AG20443 (cell line): ENCODE results near the gene ELOF1.

Source experiments
- DNase-seq: peaks from one replicate; pipeline ENCODE4 v3.0.0; 2012; ENCODE audit warnings: low spot score, mixed read lengths

ELOF1 gene

DNA sequence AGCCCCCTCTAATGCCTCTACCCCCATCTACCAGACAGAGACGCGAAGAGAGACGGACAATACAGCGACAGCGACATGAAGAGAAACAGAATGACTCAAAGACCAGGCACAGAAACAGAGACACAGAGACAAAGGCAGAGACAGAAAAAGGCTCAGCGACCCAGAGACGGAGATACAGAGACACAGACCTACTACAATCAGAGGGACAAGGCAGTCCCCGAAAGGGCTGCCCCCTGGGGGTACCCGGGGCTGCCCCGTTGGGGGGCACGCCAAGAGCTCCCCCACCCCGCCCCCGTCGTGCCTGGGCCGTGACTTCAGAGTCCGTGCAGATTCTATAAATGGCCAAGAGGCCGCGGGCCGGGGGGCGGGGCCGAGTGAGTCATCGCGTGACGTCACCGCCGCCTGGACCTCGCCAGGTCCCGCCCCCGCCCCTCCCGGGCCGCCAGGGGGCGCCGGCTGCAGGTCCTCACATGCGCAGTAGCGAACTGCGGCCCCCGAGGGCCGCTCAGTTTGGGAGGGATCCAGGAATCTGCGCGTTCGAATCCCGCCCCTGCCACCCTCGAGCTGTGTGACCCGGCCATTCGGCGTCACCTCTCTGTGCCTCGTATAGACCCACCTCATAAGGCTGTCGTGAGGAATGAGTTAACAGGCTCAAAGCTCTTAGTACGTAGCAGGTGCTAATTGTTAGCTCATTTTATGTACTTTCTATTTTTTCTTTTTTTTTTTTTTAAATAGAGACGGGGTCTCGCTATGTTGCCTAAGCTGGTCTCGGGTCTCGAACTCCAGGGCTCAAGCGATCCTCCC lies 23.0 kb downstream of the ELOF1 start:
- peak; percentile 99 for DNase-seq

DNA sequence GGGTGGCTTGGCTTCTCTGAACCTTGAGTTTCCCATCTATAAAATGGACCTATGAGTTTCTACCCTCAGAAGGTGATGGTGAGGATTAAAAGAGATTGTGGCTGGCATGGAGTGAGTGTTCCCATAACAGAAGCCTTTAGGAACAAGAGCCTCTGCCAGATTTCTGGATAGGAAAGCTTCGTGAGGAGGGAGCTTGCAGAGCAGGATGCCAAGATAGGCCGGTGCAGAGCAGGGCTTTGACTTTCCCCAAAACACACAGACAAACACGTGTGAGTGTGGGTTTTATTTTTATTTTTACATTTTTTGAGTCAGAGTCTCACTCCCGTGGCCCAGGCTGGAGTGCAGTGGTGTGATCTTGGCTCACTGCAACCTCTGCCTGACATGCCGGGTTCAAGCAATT lies 24.1 kb downstream of the ELOF1 start:
- DNase-seq: no peak

GRCh38 chr19:11534538-11534937 lies 24.5 kb downstream of the ELOF1 start:
- DNase-seq: no peak

- DNase-seq: peak; percentile 58
These were observed 28.6 kb downstream of the ELOF1 start for GRCh38 chr19:11530432-11530831.

GRCh38 chr19:11528551-11529341 lies 30.3 kb downstream of the ELOF1 start, which contains the start of gene ECSIT:
Gene ECSIT (minus strand): TSS chr19:11529134. CDS start chr19:11519170, 9,964 bp downstream.
- DNase-seq: peak; percentile 97

- DNase-seq: no peak
These were observed 39.9 kb downstream of the ELOF1 start for GRCh38 chr19:11519138-11519537.

DNA sequence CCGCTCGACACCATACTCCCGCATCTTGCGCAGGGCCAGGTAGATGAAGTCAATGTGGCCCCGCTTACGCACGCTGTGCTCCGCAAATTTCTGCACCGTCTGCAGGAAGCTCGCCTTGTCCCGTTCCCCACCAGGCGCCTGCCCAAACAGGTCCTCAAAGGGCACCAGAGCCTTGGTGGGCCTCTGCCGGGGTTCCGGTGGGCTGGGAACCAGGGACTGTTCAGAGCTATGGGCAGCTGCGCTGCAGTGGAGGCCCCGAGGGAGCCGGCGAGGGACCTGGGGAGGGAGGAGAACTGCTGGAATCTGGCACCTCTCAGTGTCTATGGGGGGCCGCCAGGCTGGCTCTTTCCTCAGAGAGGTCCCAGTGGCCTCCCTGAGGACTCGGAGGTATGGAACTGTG lies 45.1 kb downstream of the ELOF1 start:
- DNase-seq: no peak

- no peak for DNase-seq
These were observed 48.6 kb downstream of the ELOF1 start for GRCh38 chr19:11510444-11510843.

DNA sequence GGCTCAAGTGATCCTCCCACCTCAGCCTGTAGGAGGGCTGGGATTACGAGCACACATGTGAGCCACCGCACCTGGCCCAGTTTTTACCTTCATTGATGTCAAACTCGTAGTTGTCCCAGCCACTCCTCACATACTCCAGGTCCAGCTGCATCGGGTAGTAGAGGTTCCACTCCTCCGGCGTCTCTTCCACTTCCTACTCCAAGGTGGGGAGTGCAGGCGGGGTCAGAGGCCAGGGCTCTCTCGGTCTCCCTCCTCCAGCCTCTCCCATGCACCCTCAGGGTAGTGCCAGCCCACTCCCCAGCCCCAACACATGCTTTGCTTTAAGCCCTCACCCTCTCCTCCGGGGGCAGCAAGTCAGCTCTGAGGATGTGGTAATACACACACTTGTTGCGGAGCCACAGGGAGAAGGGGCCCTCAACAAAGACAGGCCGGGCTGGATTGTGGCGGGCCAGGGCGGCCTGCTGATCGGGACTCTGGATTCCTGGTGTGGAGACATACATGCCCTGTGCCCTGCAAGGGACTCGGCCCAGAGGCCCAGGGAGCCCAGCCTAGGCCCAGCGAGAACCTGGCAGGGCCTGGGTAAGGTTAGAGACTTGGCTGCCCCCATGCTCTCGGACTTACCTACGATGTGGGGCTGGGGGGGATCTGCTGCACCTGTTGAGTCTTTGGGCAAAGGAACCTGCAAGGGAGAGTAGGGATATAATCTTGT lies 51.5 kb downstream of the ELOF1 start:
- DNase-seq: no peak

DNA sequence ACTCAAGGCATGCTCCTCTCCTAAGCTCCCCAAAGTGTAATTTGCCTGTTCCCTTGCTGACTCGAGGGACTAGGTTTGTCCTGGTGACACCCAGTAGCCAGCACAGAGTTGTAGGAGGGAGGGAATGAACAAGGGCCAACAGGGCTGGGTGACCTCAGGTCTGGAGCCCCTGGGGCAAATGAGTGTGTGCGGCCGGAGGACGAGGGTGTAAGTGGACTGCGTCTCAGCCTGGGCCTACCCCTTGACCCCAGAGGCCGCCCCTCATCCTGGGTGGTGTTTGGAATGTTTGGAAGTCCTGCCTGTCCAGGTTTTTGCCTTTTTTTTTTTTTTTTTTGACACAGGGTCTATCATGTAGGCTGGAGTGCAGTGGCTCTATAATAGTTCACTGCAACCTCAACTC lies 52.1 kb downstream of the ELOF1 start:
- DNase-seq: no peak

GRCh38 chr19:11506101-11506555 lies 52.9 kb downstream of the ELOF1 start:
- DNase-seq: no peak

GRCh38 chr19:11505504-11506100 lies 53.4 kb downstream of the ELOF1 start, which contains the start of gene ZNF653:
Gene ZNF653 (minus strand): TSS chr19:11505839. CDS start chr19:11505786, 53 bp downstream.
- peak; percentile 98 for DNase-seq

GRCh38 chr19:11505032-11505503 lies 54.0 kb downstream of the ELOF1 start:
- peak; percentile 99 for DNase-seq

- no peak for DNase-seq
These were observed 54.5 kb downstream of the ELOF1 start for GRCh38 chr19:11504502-11505031.
